Measurements from ENCODE around the gene GOLIM4. TPM values are rescaled to one million over a fixed set of nuclear protein-coding genes. Genes with fewer than 3 reads are reported as not detected.

The GOLIM4 gene
- total and polyA plus RNA-seq, 2 of the 13 experiments (the other 11 are each of a cell fraction or from before 2014, with no cell fraction given) = 10.9 to 47.7 TPM

- TF ChIP-seq CAMTA2 (CRISPR knock-in tag; IDR thresholded peaks at IDR 0.05; ENCODE audit: borderline replicate concordance) = no peak
- no peak for TF ChIP-seq SRSF4 (IDR thresholded peaks at IDR 0.05; ENCODE audit: low read depth, low read length, poor library complexity, severe bottlenecking)
- TF ChIP-seq ZNF136 (CRISPR knock-in tag; IDR thresholded peaks at IDR 0.05; ENCODE audit: low read depth) = no peak; the same call in 1 of the 2 replicates
- TF ChIP-seq CENPT (CRISPR knock-in tag; IDR thresholded peaks at IDR 0.05; ENCODE audit: low read depth) = no peak
- no peak; the same call in 1 of the 2 replicates for TF ChIP-seq ZNF614 (CRISPR knock-in tag; IDR thresholded peaks at IDR 0.05; ENCODE audit: borderline replicate concordance)
- TF ChIP-seq NBN (conservative IDR thresholded peaks at IDR 0.05) = no peak
- peak; percentile 21 for TF ChIP-seq RBM39 (IDR thresholded peaks at IDR 0.05; ENCODE audit: low read depth, low read length, poor library complexity, severe bottlenecking)
- TF ChIP-seq, protein P1, sequence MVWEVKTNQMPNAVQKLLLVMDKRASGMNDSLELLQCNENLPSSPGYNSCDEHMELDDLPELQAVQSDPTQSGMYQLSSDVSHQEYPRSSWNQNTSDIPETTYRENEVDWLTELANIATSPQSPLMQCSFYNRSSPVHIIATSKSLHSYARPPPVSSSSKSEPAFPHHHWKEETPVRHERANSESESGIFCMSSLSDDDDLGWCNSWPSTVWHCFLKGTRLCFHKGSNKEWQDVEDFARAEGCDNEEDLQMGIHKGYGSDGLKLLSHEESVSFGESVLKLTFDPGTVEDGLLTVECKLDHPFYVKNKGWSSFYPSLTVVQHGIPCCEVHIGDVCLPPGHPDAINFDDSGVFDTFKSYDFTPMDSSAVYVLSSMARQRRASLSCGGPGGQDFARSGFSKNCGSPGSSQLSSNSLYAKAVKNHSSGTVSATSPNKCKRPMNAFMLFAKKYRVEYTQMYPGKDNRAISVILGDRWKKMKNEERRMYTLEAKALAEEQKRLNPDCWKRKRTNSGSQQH (CRISPR knock-in tag; IDR thresholded peaks at IDR 0.05; ENCODE audit: low read depth) = peak; percentile 49; the same call in 1 of the 2 replicates
- no peak for TF ChIP-seq NFE2 (CRISPR knock-in tag; IDR thresholded peaks at IDR 0.05)
- TF ChIP-seq, protein P2, sequence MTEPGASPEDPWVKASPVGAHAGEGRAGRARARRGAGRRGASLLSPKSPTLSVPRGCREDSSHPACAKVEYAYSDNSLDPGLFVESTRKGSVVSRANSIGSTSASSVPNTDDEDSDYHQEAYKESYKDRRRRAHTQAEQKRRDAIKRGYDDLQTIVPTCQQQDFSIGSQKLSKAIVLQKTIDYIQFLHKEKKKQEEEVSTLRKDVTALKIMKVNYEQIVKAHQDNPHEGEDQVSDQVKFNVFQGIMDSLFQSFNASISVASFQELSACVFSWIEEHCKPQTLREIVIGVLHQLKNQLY (CRISPR knock-in tag; IDR thresholded peaks at IDR 0.05) = no peak
- no peak; the same call in 1 of the 2 replicates for TF ChIP-seq ZSCAN29 (CRISPR knock-in tag; conservative IDR thresholded peaks at IDR 0.05)
- TF ChIP-seq ZBTB20 (CRISPR knock-in tag; IDR thresholded peaks at IDR 0.05; ENCODE audit: borderline replicate concordance, low read depth) = peak; percentile 92
- TF ChIP-seq, protein P3, sequence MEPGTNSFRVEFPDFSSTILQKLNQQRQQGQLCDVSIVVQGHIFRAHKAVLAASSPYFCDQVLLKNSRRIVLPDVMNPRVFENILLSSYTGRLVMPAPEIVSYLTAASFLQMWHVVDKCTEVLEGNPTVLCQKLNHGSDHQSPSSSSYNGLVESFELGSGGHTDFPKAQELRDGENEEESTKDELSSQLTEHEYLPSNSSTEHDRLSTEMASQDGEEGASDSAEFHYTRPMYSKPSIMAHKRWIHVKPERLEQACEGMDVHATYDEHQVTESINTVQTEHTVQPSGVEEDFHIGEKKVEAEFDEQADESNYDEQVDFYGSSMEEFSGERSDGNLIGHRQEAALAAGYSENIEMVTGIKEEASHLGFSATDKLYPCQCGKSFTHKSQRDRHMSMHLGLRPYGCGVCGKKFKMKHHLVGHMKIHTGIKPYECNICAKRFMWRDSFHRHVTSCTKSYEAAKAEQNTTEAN (CRISPR knock-in tag; conservative IDR thresholded peaks at IDR 0.05) = peak; percentile 67
- TF ChIP-seq, protein P4, sequence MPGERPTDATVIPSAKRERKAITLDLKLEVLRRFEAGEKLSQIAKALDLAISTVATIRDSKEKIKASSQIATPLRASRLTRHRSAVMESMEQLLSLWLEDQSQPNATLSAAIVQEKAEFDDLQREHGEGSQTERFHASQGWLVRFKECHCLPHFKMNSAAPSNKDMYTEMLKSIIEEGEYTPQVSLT (CRISPR knock-in tag; IDR thresholded peaks at IDR 0.05; ENCODE audit: borderline replicate concordance, low read depth) = no peak
- TF ChIP-seq AKAP8 (CRISPR knock-in tag; IDR thresholded peaks at IDR 0.05) = no peak
- TF ChIP-seq, protein P5, sequence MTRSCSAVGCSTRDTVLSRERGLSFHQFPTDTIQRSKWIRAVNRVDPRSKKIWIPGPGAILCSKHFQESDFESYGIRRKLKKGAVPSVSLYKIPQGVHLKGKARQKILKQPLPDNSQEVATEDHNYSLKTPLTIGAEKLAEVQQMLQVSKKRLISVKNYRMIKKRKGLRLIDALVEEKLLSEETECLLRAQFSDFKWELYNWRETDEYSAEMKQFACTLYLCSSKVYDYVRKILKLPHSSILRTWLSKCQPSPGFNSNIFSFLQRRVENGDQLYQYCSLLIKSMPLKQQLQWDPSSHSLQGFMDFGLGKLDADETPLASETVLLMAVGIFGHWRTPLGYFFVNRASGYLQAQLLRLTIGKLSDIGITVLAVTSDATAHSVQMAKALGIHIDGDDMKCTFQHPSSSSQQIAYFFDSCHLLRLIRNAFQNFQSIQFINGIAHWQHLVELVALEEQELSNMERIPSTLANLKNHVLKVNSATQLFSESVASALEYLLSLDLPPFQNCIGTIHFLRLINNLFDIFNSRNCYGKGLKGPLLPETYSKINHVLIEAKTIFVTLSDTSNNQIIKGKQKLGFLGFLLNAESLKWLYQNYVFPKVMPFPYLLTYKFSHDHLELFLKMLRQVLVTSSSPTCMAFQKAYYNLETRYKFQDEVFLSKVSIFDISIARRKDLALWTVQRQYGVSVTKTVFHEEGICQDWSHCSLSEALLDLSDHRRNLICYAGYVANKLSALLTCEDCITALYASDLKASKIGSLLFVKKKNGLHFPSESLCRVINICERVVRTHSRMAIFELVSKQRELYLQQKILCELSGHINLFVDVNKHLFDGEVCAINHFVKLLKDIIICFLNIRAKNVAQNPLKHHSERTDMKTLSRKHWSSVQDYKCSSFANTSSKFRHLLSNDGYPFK (CRISPR knock-in tag; IDR thresholded peaks at IDR 0.05; ENCODE audit: borderline replicate concordance) = 0 out of 2 replicates have a peak, but pooled peaks have one; percentile 84
- no peak for TF ChIP-seq ZNF3 (CRISPR knock-in tag; IDR thresholded peaks at IDR 0.05)
- TF ChIP-seq POLR2AphosphoS5 (IDR thresholded peaks at IDR 0.05; ENCODE audit: low read depth, low read length) = peak; percentile 68
- peak; percentile 17; the same call in 1 of the 2 replicates for TF ChIP-seq ATF3 (CRISPR knock-in tag; IDR thresholded peaks at IDR 0.05)
- TF ChIP-seq REL (CRISPR knock-in tag; conservative IDR thresholded peaks at IDR 0.05) = peak; percentile 96
- peak; percentile 57; the same call in 1 of the 2 replicates for TF ChIP-seq CREM (IDR thresholded peaks at IDR 0.05)
- TF ChIP-seq CREM (CRISPR knock-in tag; IDR thresholded peaks at IDR 0.05) = no peak
- TF ChIP-seq SSRP1 (CRISPR knock-in tag; IDR thresholded peaks at IDR 0.05) = no peak
- no peak for TF ChIP-seq ZNF263 (CRISPR knock-in tag; IDR thresholded peaks at IDR 0.05)
Observed at GRCh38 chr3:168095611-168096209, at the start of gene GOLIM4 (continued).

All from HepG2 (cell line).